GM12891 (cell line): Measurements from ENCODE around the gene FTO.

Source experiments
- PAX5 ChIP-seq: IDR thresholded peaks from 2 replicates; pipeline ENCODE4 v1.6.1; 2011; ENCODE audit warnings: low read length, moderate library complexity, mild to moderate bottlenecking; ENCODE audit not compliant: insufficient read depth, severe bottlenecking
- POLR2A ChIP-seq: IDR thresholded peaks from 2 replicates; pipeline ENCODE4 v1.6.1; 2011; ENCODE audit warnings: low read depth, low read length, control low read depth
- POLR2AphosphoS5 ChIP-seq: IDR thresholded peaks from 2 replicates; pipeline ENCODE4 v1.6.1; 2011; ENCODE audit warnings: low read depth, low read length, control low read depth
- POU2F2 ChIP-seq: IDR thresholded peaks from 2 replicates; pipeline ENCODE4 v1.6.1; 2011; ENCODE audit warnings: low read depth, mild to moderate bottlenecking, control low read depth, low read length, moderate library complexity
- SPI1 ChIP-seq: IDR thresholded peaks from 2 replicates; pipeline ENCODE4 v1.6.1; 2011; ENCODE audit warnings: low read depth, low read length, control low read depth
- TAF1 ChIP-seq: IDR thresholded peaks from 2 replicates; pipeline ENCODE4 v1.6.1; 2011; ENCODE audit warnings: low read depth, low read length, control low read depth

- TF ChIP-seq POLR2AphosphoS5 (no peak), TAF1 (no peak), POLR2A (no peak), SPI1 (no peak), PAX5 (no peak), POU2F2 (no peak)
Measured at GRCh38 chr16:53839150-53839549, 135.2 kb downstream of the FTO start.
